ENCODE results near the gene ZNF33A.

- no peak for TF ChIP-seq CTCF (conservative IDR thresholded peaks at IDR 0.05)
- TF ChIP-seq EZH2 (IDR thresholded peaks at IDR 0.05; ENCODE audit: low read depth): no peak
Measured at GRCh38 chr10:37975401-37975991, 35.0 kb upstream of the ZNF33A start.

All from PC-9 (cell line).